ENCODE measurements around the gene SLC29A3. TPM values are rescaled to one million over a fixed set of nuclear protein-coding genes. Genes with fewer than 3 reads are reported as not detected.

Gene SLC29A3
- total and polyA plus RNA-seq, 2 of the 8 experiments (the other 6 are each of a cell fraction or from before 2014, with no cell fraction given): 14.0 to 24.6 TPM

DNA sequence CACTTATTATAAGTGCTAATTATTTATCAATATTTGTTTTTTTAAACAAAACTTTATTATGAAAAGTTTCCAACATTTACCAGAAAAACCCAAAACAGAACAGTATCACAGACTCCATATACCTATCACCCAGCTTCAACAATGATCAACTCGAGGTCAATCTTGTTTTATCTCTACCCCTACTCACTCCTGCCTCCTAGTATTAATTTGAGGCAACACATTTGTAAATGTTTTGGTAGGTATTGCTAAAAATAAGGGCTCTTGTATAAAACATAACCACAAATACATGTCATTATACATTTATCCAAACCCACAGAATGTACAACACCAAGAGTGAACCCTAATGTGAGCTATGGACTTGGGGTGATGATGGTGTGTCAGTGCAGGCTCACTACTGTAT lies 61.8 kb downstream of the SLC29A3 start:
- no peak overlapping the region for H2BK5ac ChIP-seq (ENCODE audit: low read depth, low read length)
- H2BK120ac ChIP-seq (replicated peaks; ENCODE audit: low read depth, low read length): no peak overlapping the region
- no peaks in the 10 kb centered on the region; the same call in 1 of the 2 replicates for H3K23me2 ChIP-seq (ENCODE audit: low read depth, low read length)
- H3K4me1 ChIP-seq (replicated peaks in 1 of 4; ENCODE audit: control insufficient read depth in 3 of 4, insufficient read depth in 4 of 4, low read length in 3 of 4): peaks cover 0 to 2% (median 0%) of the 10 kb centered on the region in 4 experiments; a peak in 2 of 7 replicates
- no peak overlapping the region for H2BK15ac ChIP-seq (ENCODE audit: low read length)
- no peak overlapping the region for H3K56ac ChIP-seq (replicated peaks; ENCODE audit: insufficient read length, low read depth, low read length)
- H4K8ac ChIP-seq (ENCODE audit: extremely low read depth, insufficient read depth, low read length): no peak overlapping the region
- no peak overlapping the region for H3K4ac ChIP-seq (replicated peaks; ENCODE audit: insufficient read length, low read depth, low read length)
- no peak overlapping the region for H3K23ac ChIP-seq (ENCODE audit: insufficient read length)
- H3K9me3 ChIP-seq (ENCODE audit: insufficient read depth in 2 of 2, low read depth in 1 of 2, low read length in 1 of 2): no peaks in the 10 kb centered on the region
- no peak for DNase-seq (ENCODE audit: low read depth in 1 of 2, low spot score in 2 of 2)
- no peaks in the 10 kb centered on the region for H3K79me1 ChIP-seq (ENCODE audit: low read depth, low read length)
- no peaks in the 10 kb centered on the region for H3K79me2 ChIP-seq (ENCODE audit: control insufficient read depth in 1 of 2, insufficient read depth in 2 of 2, low read length in 2 of 2)
- H3K18ac ChIP-seq (ENCODE audit: extremely low read depth, low read length): no peak overlapping the region
- H4K91ac ChIP-seq (replicated peaks; ENCODE audit: insufficient read length, low read length): no peak overlapping the region
- no peak overlapping the region for H2BK12ac ChIP-seq (ENCODE audit: low read depth, low read length)
- ChIA-PET CTCF (ENCODE audit: partially characterized antibody) (interaction anchor here (0.6 to 28.0 kb wide), 17 partner anchors 9 to 366 kb away, joined by 3 to 401 read pairs (median 4); partner anchors contain the start of genes CDH23 and SLC29A3), POLR2A (ENCODE audit: partially characterized antibody) (no interaction called here)
- TF ChIP-seq YY1 (IDR thresholded peaks at IDR 0.05; ENCODE audit: low read depth, low read length): no peak
- TF ChIP-seq CHD2 (IDR thresholded peaks at IDR 0.05; ENCODE audit: low read length): no peak
- no peak for TF ChIP-seq TAF7 (optimal IDR thresholded peaks at IDR 0.05; ENCODE audit: borderline replicate concordance, low read depth, low read length)
- TF ChIP-seq CREB1 (IDR thresholded peaks at IDR 0.05): no peak
- TF ChIP-seq SP2 (IDR thresholded peaks at IDR 0.05; ENCODE audit: low read length): no peak
- TF ChIP-seq GTF2F1 (IDR thresholded peaks at IDR 0.05; ENCODE audit: borderline replicate concordance, low read depth, low read length): no peak
- TF ChIP-seq EGR1 (IDR thresholded peaks at IDR 0.05; ENCODE audit: borderline replicate concordance, low read depth, low read length): no peak
- no peak for TF ChIP-seq GABPA (IDR thresholded peaks at IDR 0.05; ENCODE audit: borderline replicate concordance, insufficient read depth, low read length)
- no peak for TF ChIP-seq ZNF274 (IDR thresholded peaks at IDR 0.05; ENCODE audit: borderline replicate concordance, extremely low read depth, low read length)
- no peak for TF ChIP-seq RBBP5 (IDR thresholded peaks at IDR 0.05; ENCODE audit: borderline replicate concordance, low read depth, low read length)
- no peak for TF ChIP-seq KDM5A (IDR thresholded peaks at IDR 0.05; ENCODE audit: low read length)
- no peak for TF ChIP-seq RNF2 (IDR thresholded peaks at IDR 0.05; ENCODE audit: borderline replicate concordance, low read depth, low read length, missing control alignments, poor library complexity, severe bottlenecking)
- TF ChIP-seq, protein P1, sequence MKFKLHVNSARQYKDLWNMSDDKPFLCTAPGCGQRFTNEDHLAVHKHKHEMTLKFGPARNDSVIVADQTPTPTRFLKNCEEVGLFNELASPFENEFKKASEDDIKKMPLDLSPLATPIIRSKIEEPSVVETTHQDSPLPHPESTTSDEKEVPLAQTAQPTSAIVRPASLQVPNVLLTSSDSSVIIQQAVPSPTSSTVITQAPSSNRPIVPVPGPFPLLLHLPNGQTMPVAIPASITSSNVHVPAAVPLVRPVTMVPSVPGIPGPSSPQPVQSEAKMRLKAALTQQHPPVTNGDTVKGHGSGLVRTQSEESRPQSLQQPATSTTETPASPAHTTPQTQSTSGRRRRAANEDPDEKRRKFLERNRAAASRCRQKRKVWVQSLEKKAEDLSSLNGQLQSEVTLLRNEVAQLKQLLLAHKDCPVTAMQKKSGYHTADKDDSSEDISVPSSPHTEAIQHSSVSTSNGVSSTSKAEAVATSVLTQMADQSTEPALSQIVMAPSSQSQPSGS (IDR thresholded peaks at IDR 0.05; ENCODE audit: low read length): no peak
- H2AFZ ChIP-seq (ENCODE audit: low read length): no peak overlapping the region
- 67% methylated on average over 1 of the region's 1 CpG; no CpG with 5 or more reads in 1 of the 2 experiments for WGBS, 2 experiments (ENCODE audit: extremely low coverage in 1 of 2, insufficient coverage in 1 of 2, insufficient read length in 1 of 2, insufficient replicate concordance in 2 of 2, low coverage in 1 of 2, low lambda C conversion rate in 2 of 2, missing lambda C conversion rate in 1 of 2)
- H3K4me3 ChIP-seq (ENCODE audit: extremely low read depth in 1 of 4, insufficient read depth in 2 of 4, low read depth in 3 of 4, low read length in 4 of 4): no peak overlapping the region
- H2AK5ac ChIP-seq (ENCODE audit: low read depth, low read length): no peak overlapping the region
- FAIRE-seq: no peak
- no peak overlapping the region for H3K14ac ChIP-seq (ENCODE audit: insufficient read length)
- no peak overlapping the region for H3K4me2 ChIP-seq (ENCODE audit: insufficient read depth in 1 of 2, low read depth in 2 of 2, low read length in 2 of 2)
- H3K27me3 ChIP-seq (replicated peaks in 1 of 4; ENCODE audit: control insufficient read depth in 3 of 4, extremely low read depth in 1 of 4, insufficient read depth in 3 of 4, low read length in 3 of 4): no peaks in the 10 kb centered on the region
- H3K9ac ChIP-seq (replicated peaks in 1 of 4; ENCODE audit: extremely low read depth in 1 of 4, low read depth in 3 of 4, low read length in 3 of 4): no peak overlapping the region
- no peaks in the 10 kb centered on the region for H3K36me3 ChIP-seq (ENCODE audit: control insufficient read depth in 2 of 4, insufficient read depth in 4 of 4, low read length in 3 of 4)
- no peaks in the 10 kb centered on the region for H4K20me1 ChIP-seq (replicated peaks in 1 of 2; ENCODE audit: control insufficient read depth in 1 of 2, insufficient read depth in 2 of 2, low read length in 2 of 2)
- no peak overlapping the region for H4K5ac ChIP-seq (ENCODE audit: insufficient read length, low read depth, low read length)
- no peak overlapping the region for H3K27ac ChIP-seq (ENCODE audit: low read depth, low read length)
- no peak overlapping the region for H2BK20ac ChIP-seq (ENCODE audit: low read length)

Measured in H1 (cell line).